Measurements from ENCODE around the gene ATG13.

ATG13 gene

GRCh38 chr11:46676436-46677158, 59.2 kb downstream of the ATG13 start:
- no peak for DNase-seq (ENCODE audit: low spot score)

- DNase-seq (ENCODE audit: low spot score) = no peak
Measured at GRCh38 chr11:46677169-46677568, 59.8 kb downstream of the ATG13 start.

- no peak for DNase-seq (ENCODE audit: low spot score)
Measured at GRCh38 chr11:46677991-46678740, 60.8 kb downstream of the ATG13 start.

GRCh38 chr11:46678741-46679130, 61.4 kb downstream of the ATG13 start:
- no peak for DNase-seq (ENCODE audit: low spot score)

- no peak for DNase-seq (ENCODE audit: low spot score)
Measured at GRCh38 chr11:46679241-46680163, 62.1 kb downstream of the ATG13 start.

GRCh38 chr11:46680164-46680760, 62.9 kb downstream of the ATG13 start:
- DNase-seq (ENCODE audit: low spot score) = no peak

GRCh38 chr11:46680815-46681214, 63.5 kb downstream of the ATG13 start:
- DNase-seq (ENCODE audit: low spot score) = no peak

- DNase-seq (ENCODE audit: low spot score) = no peak
Measured at GRCh38 chr11:46681814-46682213, 64.5 kb downstream of the ATG13 start.

GRCh38 chr11:46682773-46683752, 65.7 kb downstream of the ATG13 start:
- DNase-seq (ENCODE audit: low spot score) = no peak

GRCh38 chr11:46684367-46684766, 67.0 kb downstream of the ATG13 start:
- no peak for DNase-seq (ENCODE audit: low spot score)

GRCh38 chr11:46686886-46687795, 69.8 kb downstream of the ATG13 start:
- peak; percentile 73 for DNase-seq (ENCODE audit: low spot score)

GRCh38 chr11:46690702-46691101, 73.3 kb downstream of the ATG13 start:
- no peak for DNase-seq (ENCODE audit: low spot score)

- DNase-seq (ENCODE audit: low spot score) = no peak
Measured at GRCh38 chr11:46692450-46692849, 75.1 kb downstream of the ATG13 start.

- peak; percentile 73 for DNase-seq (ENCODE audit: low spot score)
Measured at GRCh38 chr11:46693597-46694012, 76.3 kb downstream of the ATG13 start.

- no peak for DNase-seq (ENCODE audit: low spot score)
Measured at GRCh38 chr11:46694072-46694471, 76.7 kb downstream of the ATG13 start.

GRCh38 chr11:46694607-46695006, 77.3 kb downstream of the ATG13 start:
- no peak for DNase-seq (ENCODE audit: low spot score)

- no peak for DNase-seq (ENCODE audit: low spot score)
Measured at GRCh38 chr11:46695345-46696211, 78.2 kb downstream of the ATG13 start.

GRCh38 chr11:46696212-46696558, 78.8 kb downstream of the ATG13 start:
- no peak for DNase-seq (ENCODE audit: low spot score)

GRCh38 chr11:46697303-46697702, 80.0 kb downstream of the ATG13 start:
- peak; percentile 61 for DNase-seq (ENCODE audit: low spot score)
